ENCODE data around the gene LPP.

Gene LPP

GRCh38 chr3:188664795-188665194 lies 510.8 kb downstream of the LPP start:
- no peaks in the 10 kb centered on the region for H3K27me3 ChIP-seq (ENCODE audit: control insufficient read depth, insufficient read depth, low read length)
- no peaks in the 10 kb centered on the region for H3K9me3 ChIP-seq (ENCODE audit: control insufficient read depth, insufficient read depth, low read length)
- no peaks in the 10 kb centered on the region for H3K4me1 ChIP-seq (ENCODE audit: control insufficient read depth, insufficient read depth, low read length)
- no peak overlapping the region for H3K4me3 ChIP-seq (ENCODE audit: low read depth, low read length)
- H3K9ac ChIP-seq (ENCODE audit: low read depth, low read length) = no peak overlapping the region
- no peaks in the 10 kb centered on the region for H3K36me3 ChIP-seq (ENCODE audit: control insufficient read depth, insufficient read depth, low read length)

GRCh38 chr3:188667926-188668325 lies 514.0 kb downstream of the LPP start:
- H3K36me3 ChIP-seq (ENCODE audit: control insufficient read depth, insufficient read depth, low read length) = no peaks in the 10 kb centered on the region
- no peak overlapping the region for H3K4me3 ChIP-seq (ENCODE audit: low read depth, low read length)
- no peak overlapping the region for H3K9ac ChIP-seq (ENCODE audit: low read depth, low read length)
- no peaks in the 10 kb centered on the region for H3K27me3 ChIP-seq (ENCODE audit: control insufficient read depth, insufficient read depth, low read length)
- peaks cover 5% of the 10 kb centered on the region for H3K4me1 ChIP-seq (ENCODE audit: control insufficient read depth, insufficient read depth, low read length)
- no peaks in the 10 kb centered on the region for H3K9me3 ChIP-seq (ENCODE audit: control insufficient read depth, insufficient read depth, low read length)

GRCh38 chr3:188670446-188670845 lies 516.5 kb downstream of the LPP start:
- no peaks in the 10 kb centered on the region for H3K9me3 ChIP-seq (ENCODE audit: control insufficient read depth, insufficient read depth, low read length)
- H3K4me1 ChIP-seq (ENCODE audit: control insufficient read depth, insufficient read depth, low read length) = peaks cover 14% of the 10 kb centered on the region
- no peak overlapping the region for H3K4me3 ChIP-seq (ENCODE audit: low read depth, low read length)
- H3K27me3 ChIP-seq (ENCODE audit: control insufficient read depth, insufficient read depth, low read length) = no peaks in the 10 kb centered on the region
- no peak overlapping the region for H3K9ac ChIP-seq (ENCODE audit: low read depth, low read length)
- no peaks in the 10 kb centered on the region for H3K36me3 ChIP-seq (ENCODE audit: control insufficient read depth, insufficient read depth, low read length)

GRCh38 chr3:188671971-188672370 lies 518.0 kb downstream of the LPP start:
- Histone ChIP-seq H3K9me3 (ENCODE audit: control insufficient read depth, insufficient read depth, low read length) (no peaks in the 10 kb centered on the region), H3K27me3 (ENCODE audit: control insufficient read depth, insufficient read depth, low read length) (no peaks in the 10 kb centered on the region), H3K4me3 (ENCODE audit: low read depth, low read length) (no peak overlapping the region), H3K4me1 (ENCODE audit: control insufficient read depth, insufficient read depth, low read length) (peaks cover 14% of the 10 kb centered on the region), H3K9ac (ENCODE audit: low read depth, low read length) (no peak overlapping the region), H3K36me3 (ENCODE audit: control insufficient read depth, insufficient read depth, low read length) (no peaks in the 10 kb centered on the region)

- no peak overlapping the region for H3K9ac ChIP-seq (ENCODE audit: low read depth, low read length)
- no peaks in the 10 kb centered on the region for H3K27me3 ChIP-seq (ENCODE audit: control insufficient read depth, insufficient read depth, low read length)
- H3K4me3 ChIP-seq (ENCODE audit: low read depth, low read length) = no peak overlapping the region
- H3K9me3 ChIP-seq (ENCODE audit: control insufficient read depth, insufficient read depth, low read length) = no peaks in the 10 kb centered on the region
- peaks cover 14% of the 10 kb centered on the region for H3K4me1 ChIP-seq (ENCODE audit: control insufficient read depth, insufficient read depth, low read length)
- H3K36me3 ChIP-seq (ENCODE audit: control insufficient read depth, insufficient read depth, low read length) = no peaks in the 10 kb centered on the region
Observed at GRCh38 chr3:188672840-188673239, 518.9 kb downstream of the LPP start.

GRCh38 chr3:188673646-188674186 lies 519.8 kb downstream of the LPP start:
- Histone ChIP-seq H3K4me3 (ENCODE audit: low read depth, low read length) (no peak overlapping the region), H3K4me1 (ENCODE audit: control insufficient read depth, insufficient read depth, low read length) (peaks cover 14% of the 10 kb centered on the region), H3K36me3 (ENCODE audit: control insufficient read depth, insufficient read depth, low read length) (no peaks in the 10 kb centered on the region), H3K27me3 (ENCODE audit: control insufficient read depth, insufficient read depth, low read length) (no peaks in the 10 kb centered on the region), H3K9ac (ENCODE audit: low read depth, low read length) (no peak overlapping the region), H3K9me3 (ENCODE audit: control insufficient read depth, insufficient read depth, low read length) (no peaks in the 10 kb centered on the region)

- Histone ChIP-seq H3K9me3 (ENCODE audit: control insufficient read depth, insufficient read depth, low read length) (no peaks in the 10 kb centered on the region), H3K4me1 (ENCODE audit: control insufficient read depth, insufficient read depth, low read length) (peaks cover 14% of the 10 kb centered on the region), H3K36me3 (ENCODE audit: control insufficient read depth, insufficient read depth, low read length) (no peaks in the 10 kb centered on the region), H3K4me3 (ENCODE audit: low read depth, low read length) (no peak overlapping the region), H3K27me3 (ENCODE audit: control insufficient read depth, insufficient read depth, low read length) (no peaks in the 10 kb centered on the region), H3K9ac (ENCODE audit: low read depth, low read length) (no peak overlapping the region)
Observed at GRCh38 chr3:188674595-188674994, 520.6 kb downstream of the LPP start.

- H3K4me3 ChIP-seq (ENCODE audit: low read depth, low read length) = no peak overlapping the region
- no peaks in the 10 kb centered on the region for H3K27me3 ChIP-seq (ENCODE audit: control insufficient read depth, insufficient read depth, low read length)
- no peak overlapping the region for H3K9ac ChIP-seq (ENCODE audit: low read depth, low read length)
- H3K36me3 ChIP-seq (ENCODE audit: control insufficient read depth, insufficient read depth, low read length) = no peaks in the 10 kb centered on the region
- H3K4me1 ChIP-seq (ENCODE audit: control insufficient read depth, insufficient read depth, low read length) = peaks cover 14% of the 10 kb centered on the region
- no peaks in the 10 kb centered on the region for H3K9me3 ChIP-seq (ENCODE audit: control insufficient read depth, insufficient read depth, low read length)
Observed at GRCh38 chr3:188677344-188677743, 523.4 kb downstream of the LPP start.

GRCh38 chr3:188680189-188680588 lies 526.2 kb downstream of the LPP start:
- no peak overlapping the region for H3K4me3 ChIP-seq (ENCODE audit: low read depth, low read length)
- peaks cover 2% of the 10 kb centered on the region for H3K4me1 ChIP-seq (ENCODE audit: control insufficient read depth, insufficient read depth, low read length)
- H3K27me3 ChIP-seq (ENCODE audit: control insufficient read depth, insufficient read depth, low read length) = no peaks in the 10 kb centered on the region
- H3K9ac ChIP-seq (ENCODE audit: low read depth, low read length) = no peak overlapping the region
- H3K36me3 ChIP-seq (ENCODE audit: control insufficient read depth, insufficient read depth, low read length) = no peaks in the 10 kb centered on the region
- H3K9me3 ChIP-seq (ENCODE audit: control insufficient read depth, insufficient read depth, low read length) = no peaks in the 10 kb centered on the region

- no peak overlapping the region for H3K4me3 ChIP-seq (ENCODE audit: low read depth, low read length)
- H3K4me1 ChIP-seq (ENCODE audit: control insufficient read depth, insufficient read depth, low read length) = peaks cover 2% of the 10 kb centered on the region
- H3K9ac ChIP-seq (ENCODE audit: low read depth, low read length) = no peak overlapping the region
- no peaks in the 10 kb centered on the region for H3K36me3 ChIP-seq (ENCODE audit: control insufficient read depth, insufficient read depth, low read length)
- H3K9me3 ChIP-seq (ENCODE audit: control insufficient read depth, insufficient read depth, low read length) = no peaks in the 10 kb centered on the region
- no peaks in the 10 kb centered on the region for H3K27me3 ChIP-seq (ENCODE audit: control insufficient read depth, insufficient read depth, low read length)
Observed at GRCh38 chr3:188680605-188681004, 526.6 kb downstream of the LPP start.

GRCh38 chr3:188682316-188682715 lies 528.4 kb downstream of the LPP start:
- no peaks in the 10 kb centered on the region for H3K9me3 ChIP-seq (ENCODE audit: control insufficient read depth, insufficient read depth, low read length)
- H3K9ac ChIP-seq (ENCODE audit: low read depth, low read length) = no peak overlapping the region
- peaks cover 2% of the 10 kb centered on the region for H3K4me1 ChIP-seq (ENCODE audit: control insufficient read depth, insufficient read depth, low read length)
- H3K27me3 ChIP-seq (ENCODE audit: control insufficient read depth, insufficient read depth, low read length) = no peaks in the 10 kb centered on the region
- no peak overlapping the region for H3K4me3 ChIP-seq (ENCODE audit: low read depth, low read length)
- H3K36me3 ChIP-seq (ENCODE audit: control insufficient read depth, insufficient read depth, low read length) = no peaks in the 10 kb centered on the region

- Histone ChIP-seq H3K36me3 (ENCODE audit: control insufficient read depth, insufficient read depth, low read length) (no peaks in the 10 kb centered on the region), H3K4me3 (ENCODE audit: low read depth, low read length) (no peak overlapping the region), H3K4me1 (ENCODE audit: control insufficient read depth, insufficient read depth, low read length) (peaks cover 2% of the 10 kb centered on the region), H3K9ac (ENCODE audit: low read depth, low read length) (no peak overlapping the region), H3K27me3 (ENCODE audit: control insufficient read depth, insufficient read depth, low read length) (no peaks in the 10 kb centered on the region), H3K9me3 (ENCODE audit: control insufficient read depth, insufficient read depth, low read length) (no peaks in the 10 kb centered on the region)
Observed at GRCh38 chr3:188683032-188683521, 529.1 kb downstream of the LPP start.
